Neural progenitor cell (in vitro differentiated cells): ENCODE results near the gene CDSN. TPM values are rescaled to one million over a fixed set of nuclear protein-coding genes. Genes with fewer than 3 reads are reported as not detected.

Experiments
- DNase-seq: peaks from one replicate; pipeline ENCODE4 v3.0.0-alpha.2; 2016; ENCODE audit warnings: low spot score
- H2AFZ ChIP-seq: fragments of 200-600 bp; sonication (generic); replicated peaks from 2 replicates; pipeline ENCODE4 v1.6.1; 2016; ENCODE audit warnings: antibody characterized with exemption
- H3F3A ChIP-seq: fragments of 200-600 bp; sonication (generic); 2 replicates; pipeline ENCODE4 v1.6.1; 2016; ENCODE audit warnings: antibody characterized with exemption, low read depth
- H3K27ac ChIP-seq: fragments of 200-600 bp; sonication (generic); 2 replicates; pipeline ENCODE4 v1.5.1; 2016; ENCODE audit warnings: mild to moderate bottlenecking
- H3K27me3 ChIP-seq: fragments of 200-600 bp; sonication (generic); 2 replicates; pipeline ENCODE4 v1.6.1; 2016; ENCODE audit warnings: mild to moderate bottlenecking, moderate library complexity
- H3K36me3 ChIP-seq: fragments of 200-600 bp; sonication (generic); 2 replicates; pipeline ENCODE4 v1.5.1; 2016
- H3K4me1 ChIP-seq: fragments of 200-600 bp; sonication (generic); 2 replicates; pipeline ENCODE4 v1.6.1; 2016; ENCODE audit warnings: mixed run types
- H3K4me2 ChIP-seq: fragments of 200-600 bp; sonication (generic); 2 replicates; pipeline ENCODE4 v1.6.1; 2016
- H3K4me3 ChIP-seq: fragments of 200-600 bp; sonication (generic); 2 replicates; pipeline ENCODE4 v1.5.1; 2016
- H3K79me2 ChIP-seq: fragments of 200-600 bp; sonication (generic); 2 replicates; pipeline ENCODE4 v1.6.1; 2016; ENCODE audit warnings: low read depth
- H3K9ac ChIP-seq: fragments of 200-600 bp; sonication (generic); 2 replicates; pipeline ENCODE4 v1.6.1; 2016
- H3K9me3 ChIP-seq: fragments of 200-600 bp; sonication (generic); 2 replicates; pipeline ENCODE4 v1.5.1; 2016; ENCODE audit warnings: low read depth
- H4K20me1 ChIP-seq: fragments of 200-600 bp; sonication (generic); 2 replicates; pipeline ENCODE4 v1.6.1; 2016; ENCODE audit warnings: low read depth
- H3K27ac Mint-ChIP-seq: 3 replicates; pipeline ENCODE4 v1.8.0; 2021; ENCODE audit warnings: mixed read lengths
- H3K27me3 Mint-ChIP-seq: 2 replicates; pipeline ENCODE4 v1.8.0; 2022; ENCODE audit warnings: low read depth, mild to moderate bottlenecking, inconsistent platforms, moderate library complexity, mixed read lengths; ENCODE audit not compliant: insufficient read depth
- H3K36me3 Mint-ChIP-seq: 3 replicates; pipeline ENCODE4 v1.8.0; 2021; ENCODE audit warnings: mixed read lengths
- H3K4me1 Mint-ChIP-seq: 3 replicates; pipeline ENCODE4 v1.8.0; 2021; ENCODE audit warnings: mixed read lengths
- H3K4me3 Mint-ChIP-seq: 3 replicates; pipeline ENCODE4 v1.8.0; 2021; ENCODE audit warnings: mild to moderate bottlenecking, moderate library complexity, mixed read lengths
- H3K9me3 Mint-ChIP-seq: 3 replicates; pipeline ENCODE4 v1.8.0; 2020; ENCODE audit warnings: mixed read lengths
- CTCF ChIP-seq: fragments of 200-600 bp; sonication (generic); IDR thresholded peaks from 2 replicates; pipeline ENCODE4 v1.5.1; 2017; ENCODE audit warnings: antibody characterized with exemption, mild to moderate bottlenecking
- EZH2 ChIP-seq: fragments of 200-600 bp; sonication (generic); IDR thresholded peaks from 2 replicates; pipeline ENCODE4 v1.6.1; 2017; ENCODE audit warnings: antibody characterized with exemption, mild to moderate bottlenecking, moderate library complexity
- EZH2phosphoT487 ChIP-seq: fragments of 200-600 bp; sonication (generic); IDR thresholded peaks from 2 replicates; pipeline ENCODE4 v1.6.1; 2017; ENCODE audit warnings: antibody characterized with exemption
- total RNA-seq: library from RNA; depleted of rRNA; stranded (reverse); fragments of >200 nt; gene quantifications from 2 replicates; pipeline ENCODE4 v1.2.3, GENCODE V29; 2015; ENCODE audit warnings: low replicate concordance

Gene CDSN
- not detected in 2 replicates for total RNA-seq

GRCh38 chr6:31120151-31120915, at the start of gene CDSN:
Gene CDSN, minus strand, starts transcription at chr6:31120446. Its CDS starts 27 bp downstream, at chr6:31120419.
- Histone ChIP-seq H3K9me3 (no peaks in the 10 kb centered on the region), H3K36me3 (no peaks in the 10 kb centered on the region), H3F3A (no peaks in the 10 kb centered on the region), H3K27ac (no peak within 1 kb of the TSS), H3K9ac (no peak within 1 kb of the TSS), H4K20me1 (no peaks in the 10 kb centered on the region), H3K4me1 (peaks cover 5% of the 10 kb centered on the region), H2AFZ (no peak within 1 kb of the TSS), H3K79me2 (no peaks in the 10 kb centered on the region), H3K4me2 (no peak within 1 kb of the TSS), H3K4me3 (no peak within 1 kb of the TSS), H3K27me3 (no peaks in the 10 kb centered on the region)
- Mint-ChIP-seq H3K27me3 (peaks cover 9% of the 10 kb centered on the region), H3K4me1 (peaks cover 8% of the 10 kb centered on the region), H3K9me3 (no peaks in the 10 kb centered on the region), H3K27ac (no peak within 1 kb of the TSS), H3K36me3 (no peaks in the 10 kb centered on the region), H3K4me3 (no peak within 1 kb of the TSS)
- no peak for TF ChIP-seq CTCF
- no peak for TF ChIP-seq EZH2phosphoT487
- TF ChIP-seq EZH2, result no peak
- no peak for DNase-seq

- H3K27me3 ChIP-seq, result peaks cover 40% of the 10 kb centered on the region
- H4K20me1 ChIP-seq, result no peaks in the 10 kb centered on the region
- H3K9ac ChIP-seq, result no peak overlapping the region
- Mint-ChIP-seq H3K9me3 (no peaks in the 10 kb centered on the region), H3K4me1 (peaks cover 25% of the 10 kb centered on the region), H3K4me3 (no peak overlapping the region), H3K36me3 (peaks cover 2% of the 10 kb centered on the region), H3K27me3 (peaks cover 12% of the 10 kb centered on the region), H3K27ac (no peak overlapping the region)
- peaks cover 19% of the 10 kb centered on the region for H3K4me1 ChIP-seq
- H3K4me3 ChIP-seq, result no peak overlapping the region
- DNase-seq, result no peak
- H3K79me2 ChIP-seq, result no peaks in the 10 kb centered on the region
- peaks cover 13% of the 10 kb centered on the region for H3F3A ChIP-seq
- TF ChIP-seq EZH2phosphoT487 (no peak), EZH2 (no peak), CTCF (no peak)
- H3K36me3 ChIP-seq, result no peaks in the 10 kb centered on the region
- H3K9me3 ChIP-seq, result no peaks in the 10 kb centered on the region
- H3K4me2 ChIP-seq, result no peak overlapping the region
- no peak overlapping the region for H3K27ac ChIP-seq
- no peak overlapping the region for H2AFZ ChIP-seq
These were observed 49.0 kb upstream of the CDSN start for GRCh38 chr6:31169123-31169857.

- Mint-ChIP-seq H3K27ac (no peak overlapping the region), H3K27me3 (peaks cover 12% of the 10 kb centered on the region), H3K36me3 (peaks cover 2% of the 10 kb centered on the region), H3K9me3 (no peaks in the 10 kb centered on the region), H3K4me1 (peaks cover 25% of the 10 kb centered on the region), H3K4me3 (no peak overlapping the region)
- Histone ChIP-seq H3F3A (peaks cover 13% of the 10 kb centered on the region), H3K36me3 (no peaks in the 10 kb centered on the region), H3K27ac (no peak overlapping the region), H3K4me1 (peaks cover 19% of the 10 kb centered on the region), H3K27me3 (peaks cover 40% of the 10 kb centered on the region), H3K4me2 (no peak overlapping the region), H3K4me3 (no peak overlapping the region), H3K9me3 (no peaks in the 10 kb centered on the region), H3K9ac (no peak overlapping the region), H3K79me2 (no peaks in the 10 kb centered on the region), H4K20me1 (no peaks in the 10 kb centered on the region), H2AFZ (no peak overlapping the region)
- no peak for TF ChIP-seq CTCF
- TF ChIP-seq EZH2phosphoT487, result no peak
- no peak for TF ChIP-seq EZH2
- DNase-seq, result no peak
These were observed 48.4 kb upstream of the CDSN start for GRCh38 chr6:31168606-31169005.
